Panc1 (cell line): ENCODE measurements around the gene ZNF512. TPM values are rescaled to one million over a fixed set of nuclear protein-coding genes. Genes with fewer than 3 reads are reported as not detected.

Source experiments
- ATAC-seq: fragments of 200-7000 bp; cut with Tn5 transposase; 2 replicates; pipeline ENCODE4 v1.9.1; 2020; ENCODE audit warnings: mild to moderate bottlenecking, moderate library complexity
- BruUV-seq: library from RNA; stranded (reverse); fragments of 400-500 nt; replicated peaks from 2 replicates; lab custom pipeline; 2021; lab: Mats Ljungman, UMichigan
- CTCF ChIA-PET: fragments of 300-600 bp; sonication (Branson Sonifier 250); formaldehyde crosslinking; loops from one replicate; lab custom pipeline; 2022; ENCODE audit warnings: antibody characterized with exemption; lab: Charles Lee
- POLR2A ChIA-PET: fragments of 300-600 bp; sonication (Branson Sonifier 250); formaldehyde crosslinking; loops from one replicate; lab custom pipeline; 2022; ENCODE audit warnings: antibody characterized with exemption; lab: Charles Lee
- DNase-seq: peaks from one replicate; pipeline ENCODE4 v3.0.0-alpha.2; 2010; ENCODE audit warnings: low read depth, low spot score
- H3K27ac ChIP-seq: 2 replicates; pipeline ENCODE4 v1.5.1; 2011; ENCODE audit warnings: mild to moderate bottlenecking, low read length, inconsistent platforms
- H3K27me3 ChIP-seq: fragments of 200-500 bp; sonication (Bioruptor generic); 2 replicates; pipeline ENCODE4 v1.6.0; 2014; ENCODE audit warnings: low read length, inconsistent platforms; ENCODE audit not compliant: control insufficient read depth, insufficient read depth
- H3K36me3 ChIP-seq: fragments of 200-500 bp; sonication (Bioruptor generic); 2 replicates; pipeline ENCODE4 v1.5.1; 2014; ENCODE audit warnings: inconsistent platforms, mild to moderate bottlenecking, low read length, moderate library complexity; ENCODE audit not compliant: control insufficient read depth, insufficient read depth
- H3K4me1 ChIP-seq: 2 replicates; pipeline ENCODE4 v1.5.1; 2011; ENCODE audit warnings: inconsistent platforms, mild to moderate bottlenecking, low read length, moderate library complexity; ENCODE audit not compliant: control insufficient read depth, insufficient read depth
- H3K4me3 ChIP-seq, 2 experiments: 2 replicates each; pipeline ENCODE4 v1.5.1; 2011 to 2012; ENCODE audit warnings: low read depth in 2 of 2, low read length in 2 of 2, mild to moderate bottlenecking in 2 of 2, inconsistent platforms in 1 of 2, moderate library complexity in 1 of 2
- H3K9me3 ChIP-seq: fragments of 200-500 bp; sonication (Bioruptor generic); 2 replicates; pipeline ENCODE4 v1.5.1; 2014; ENCODE audit warnings: low read depth, mild to moderate bottlenecking, inconsistent platforms, low read length, moderate library complexity; ENCODE audit not compliant: control insufficient read depth, insufficient read depth
- POLR2AphosphoS5 ChIP-seq: IDR thresholded peaks from 2 replicates; pipeline ENCODE4 v1.6.1; 2012; ENCODE audit warnings: mild to moderate bottlenecking, low read depth, low read length, moderate library complexity
- REST ChIP-seq, 2 experiments: IDR thresholded peaks; 2 replicates each; pipeline ENCODE4 v1.6.1; 2011 to 2012; ENCODE audit warnings: low read depth in 2 of 2, control low read depth in 1 of 2, low read length in 1 of 2, mild to moderate bottlenecking in 1 of 2, moderate library complexity in 1 of 2; ENCODE audit not compliant: insufficient read depth in 1 of 2
- SIN3A ChIP-seq: IDR thresholded peaks from 2 replicates; pipeline ENCODE4 v1.6.1; 2012; ENCODE audit warnings: low read depth, mild to moderate bottlenecking, low read length, moderate library complexity, borderline replicate concordance; ENCODE audit not compliant: insufficient read depth
- TCF7L2 ChIP-seq: IDR thresholded peaks from 2 replicates; pipeline ENCODE4 v1.6.1; 2011; ENCODE audit warnings: mild to moderate bottlenecking, low read depth, low read length, inconsistent platforms
- in situ Hi-C: cut with HindIII; loops from 2 replicates; pipeline ENCODE4 v1.10.0; 2016; ENCODE audit warnings: low sequenced_read_pairs, low pct_unique_long_range_greater_than_20kb
- intact Hi-C: fragments of 100-400 bp; cut with micrococcal nuclease; formaldehyde crosslinking; loops from one replicate; pipeline ENCODE4 v1.10.0; 2022; ENCODE audit not compliant: unreplicated experiment
- total RNA-seq: library from RNA; stranded (reverse); gene quantifications from one replicate; pipeline ENCODE4 v1.2.1, GENCODE V29; 2021; ENCODE audit not compliant: unreplicated experiment
- TF ChIP-seq, protein P1 (sequence below): fragments of 450-650 bp; IDR thresholded peaks from 2 replicates; pipeline ENCODE4 v1.5.1; 2017; ENCODE audit warnings: mild to moderate bottlenecking

Gene ZNF512
- total RNA-seq, 1 experiment from 2014 or later: 12.8 TPM

DNA sequence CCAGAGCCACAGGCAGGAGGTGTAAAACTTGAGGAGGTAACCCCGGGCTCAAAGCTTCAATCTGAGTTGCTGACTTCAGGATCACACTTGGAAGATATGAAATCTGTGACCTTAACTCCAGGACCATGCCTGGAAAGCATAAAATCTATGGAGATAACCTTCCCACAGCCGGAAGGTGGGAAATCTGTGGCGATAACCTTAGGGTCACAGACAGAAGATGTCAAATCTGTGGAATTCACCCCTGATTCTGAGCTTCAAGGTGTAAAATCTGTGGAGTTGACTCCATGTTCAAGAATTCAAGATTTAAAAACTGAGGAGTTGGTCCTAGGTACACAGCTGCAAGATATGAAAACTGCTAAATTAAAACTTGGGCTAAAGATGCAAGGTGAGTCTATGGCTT lies 11.6 kb upstream of the ZNF512 start:
- TF ChIP-seq, protein P1, sequence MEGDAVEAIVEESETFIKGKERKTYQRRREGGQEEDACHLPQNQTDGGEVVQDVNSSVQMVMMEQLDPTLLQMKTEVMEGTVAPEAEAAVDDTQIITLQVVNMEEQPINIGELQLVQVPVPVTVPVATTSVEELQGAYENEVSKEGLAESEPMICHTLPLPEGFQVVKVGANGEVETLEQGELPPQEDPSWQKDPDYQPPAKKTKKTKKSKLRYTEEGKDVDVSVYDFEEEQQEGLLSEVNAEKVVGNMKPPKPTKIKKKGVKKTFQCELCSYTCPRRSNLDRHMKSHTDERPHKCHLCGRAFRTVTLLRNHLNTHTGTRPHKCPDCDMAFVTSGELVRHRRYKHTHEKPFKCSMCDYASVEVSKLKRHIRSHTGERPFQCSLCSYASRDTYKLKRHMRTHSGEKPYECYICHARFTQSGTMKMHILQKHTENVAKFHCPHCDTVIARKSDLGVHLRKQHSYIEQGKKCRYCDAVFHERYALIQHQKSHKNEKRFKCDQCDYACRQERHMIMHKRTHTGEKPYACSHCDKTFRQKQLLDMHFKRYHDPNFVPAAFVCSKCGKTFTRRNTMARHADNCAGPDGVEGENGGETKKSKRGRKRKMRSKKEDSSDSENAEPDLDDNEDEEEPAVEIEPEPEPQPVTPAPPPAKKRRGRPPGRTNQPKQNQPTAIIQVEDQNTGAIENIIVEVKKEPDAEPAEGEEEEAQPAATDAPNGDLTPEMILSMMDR: no peak
- intact Hi-C loops: no loop called here
- no peak for DNase-seq

DNA sequence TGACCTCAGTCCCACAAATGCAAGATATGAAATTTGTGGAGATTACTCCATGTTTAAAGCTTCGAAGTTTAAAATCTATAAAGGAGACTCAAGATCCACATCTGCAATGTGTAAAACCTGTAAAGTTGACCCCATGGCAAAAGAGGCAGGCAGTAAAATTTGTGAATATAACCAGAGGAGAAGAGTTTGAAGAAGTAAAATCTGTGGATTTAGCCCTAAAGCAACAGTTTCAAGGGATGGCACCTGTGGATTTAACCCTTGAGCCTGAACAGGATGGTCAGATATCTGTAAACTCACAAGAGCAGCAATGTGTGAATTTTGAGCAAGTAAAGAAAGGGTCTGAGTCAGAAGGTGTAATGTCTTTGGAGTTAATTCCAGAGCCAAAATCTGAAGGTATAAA lies 11.2 kb upstream of the ZNF512 start:
- no peak overlapping the region for H3K4me3 ChIP-seq
- TF ChIP-seq, protein P1: no peak
- no peak for TF ChIP-seq REST (IDR thresholded peaks at IDR 0.05; ENCODE audit: insufficient read depth in 1 of 2, low read depth in 2 of 2, low read length in 1 of 2)
- no peak for TF ChIP-seq SIN3A
- TF ChIP-seq POLR2AphosphoS5: no peak
- no peak for TF ChIP-seq TCF7L2
- no TSS peak for BruUV-seq
- H3K36me3 ChIP-seq: no peaks in the 10 kb centered on the region
- ChIA-PET CTCF (no interaction called here), POLR2A (no interaction called here)
- intact Hi-C loops (no loop called here), in situ Hi-C loops (no loop called here)
- peaks cover 6% of the 10 kb centered on the region; the same call in 1 of the 2 replicates for H3K27me3 ChIP-seq
- no peak overlapping the region for H3K27ac ChIP-seq
- no peaks in the 10 kb centered on the region for H3K4me1 ChIP-seq
- DNase-seq (no peak), ATAC-seq (no peak)
- peaks cover 16% of the 10 kb centered on the region; the same call in 1 of the 2 replicates for H3K9me3 ChIP-seq

More for the DNA sequence above, 11.6 kb upstream of the ZNF512 start:
- ChIA-PET POLR2A (no interaction called here), CTCF (no interaction called here)
- H3K9me3 ChIP-seq: peaks cover 12% of the 10 kb centered on the region; the same call in 1 of the 2 replicates
- ATAC-seq: no peak
- no TSS peak for BruUV-seq
- no peak overlapping the region for H3K4me3 ChIP-seq
- H3K4me1 ChIP-seq: no peaks in the 10 kb centered on the region
- no peak overlapping the region for H3K27ac ChIP-seq
- H3K36me3 ChIP-seq: no peaks in the 10 kb centered on the region
- peaks cover 6% of the 10 kb centered on the region; the same call in 1 of the 2 replicates for H3K27me3 ChIP-seq
- in situ Hi-C loops: no loop called here
